GM21381 (cell line): Measurements from ENCODE around the gene PCSK1N.
"Not testable (repeated sequence)": the region's sequence is repeated elsewhere in the genome, so short reads cannot be mapped to it uniquely, and the experiment has no call there.

Experiments used
- ATAC-seq: cut with Tn5 transposase; IDR thresholded peaks from one replicate; pipeline ENCODE4 v1.9.1; 2021; ENCODE audit warnings: mild to moderate bottlenecking, moderate library complexity; ENCODE audit not compliant: unreplicated experiment

The PCSK1N gene, protein sequence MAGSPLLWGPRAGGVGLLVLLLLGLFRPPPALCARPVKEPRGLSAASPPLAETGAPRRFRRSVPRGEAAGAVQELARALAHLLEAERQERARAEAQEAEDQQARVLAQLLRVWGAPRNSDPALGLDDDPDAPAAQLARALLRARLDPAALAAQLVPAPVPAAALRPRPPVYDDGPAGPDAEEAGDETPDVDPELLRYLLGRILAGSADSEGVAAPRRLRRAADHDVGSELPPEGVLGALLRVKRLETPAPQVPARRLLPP

GRCh38 chrX:48835524-48836329 lies at the start of gene PCSK1N:
Gene PCSK1N (minus strand): TSS chrX:48835610. CDS start chrX:48835532, 78 bp downstream.
- ATAC-seq, result no peak

DNA sequence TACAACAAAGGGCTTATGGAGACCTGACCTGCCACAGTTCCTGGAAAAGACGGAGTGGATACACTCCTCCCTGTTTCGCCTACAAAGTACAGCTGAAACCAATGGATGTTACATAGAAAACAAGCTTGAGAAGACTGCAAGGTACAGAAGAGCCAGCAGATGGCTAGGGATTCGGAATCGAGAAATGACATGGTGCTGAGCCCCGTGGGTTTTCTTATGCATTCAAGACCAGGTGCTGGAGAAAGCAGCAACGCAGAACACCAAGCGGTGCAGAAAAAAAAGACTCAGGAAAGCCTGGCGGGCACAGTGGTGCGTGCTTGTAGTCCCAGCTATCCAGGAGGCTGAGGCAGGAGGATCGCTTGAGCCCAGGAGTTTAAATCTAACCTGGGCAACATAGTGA lies 48.3 kb upstream of the PCSK1N start:
- ATAC-seq, result no peak

GRCh38 chrX:48876944-48877343 lies 41.5 kb upstream of the PCSK1N start:
- ATAC-seq, result not testable (repeated sequence)

GRCh38 chrX:48872017-48872416 lies 36.6 kb upstream of the PCSK1N start:
- ATAC-seq, result not testable (repeated sequence)

DNA sequence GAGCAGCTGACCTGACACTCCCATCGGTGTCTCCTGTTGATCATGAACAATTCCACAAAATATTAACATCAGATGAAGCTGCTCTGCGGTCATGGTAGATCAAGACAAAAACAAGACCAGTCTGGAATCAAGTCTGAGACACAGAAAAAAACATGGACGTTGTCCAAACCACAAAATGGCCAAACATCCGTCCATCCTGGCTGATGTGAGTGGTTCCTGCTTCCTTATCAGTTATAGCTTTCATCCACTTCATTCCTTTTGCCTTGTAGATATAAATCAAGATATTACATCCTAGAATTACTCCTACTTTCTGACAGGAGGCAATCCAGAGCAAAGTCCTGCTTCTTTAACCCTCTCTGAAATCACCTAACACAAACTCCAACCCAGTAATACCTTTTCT lies 28.8 kb upstream of the PCSK1N start:
- no peak for ATAC-seq

DNA sequence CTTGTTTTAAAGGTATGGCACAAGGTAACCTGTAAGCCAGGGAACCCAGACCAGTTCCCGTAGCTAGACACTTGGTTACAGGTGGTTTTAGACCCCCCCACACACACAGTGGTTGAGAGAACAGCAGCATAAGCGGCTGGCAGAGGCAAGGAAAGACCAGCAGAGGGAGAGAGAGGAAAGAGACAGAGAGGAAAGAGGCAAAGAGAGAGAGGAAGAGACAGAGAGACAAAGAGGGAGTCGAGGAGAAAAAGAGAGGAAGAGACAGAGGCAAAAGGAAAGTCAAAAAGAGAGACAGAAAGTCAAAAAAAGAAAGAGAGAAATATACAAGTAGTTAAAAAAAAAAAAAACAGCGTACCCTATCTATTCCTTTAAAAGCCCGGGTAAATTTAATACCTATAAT lies 19.5 kb upstream of the PCSK1N start:
- no peak for ATAC-seq

- not testable (repeated sequence) for ATAC-seq
Observed at GRCh38 chrX:48854121-48854804, 18.9 kb upstream of the PCSK1N start.

GRCh38 chrX:48853494-48853893 lies 18.1 kb upstream of the PCSK1N start:
- not testable (repeated sequence) for ATAC-seq

GRCh38 chrX:48852857-48853256 lies 17.4 kb upstream of the PCSK1N start:
- ATAC-seq, result no peak

DNA sequence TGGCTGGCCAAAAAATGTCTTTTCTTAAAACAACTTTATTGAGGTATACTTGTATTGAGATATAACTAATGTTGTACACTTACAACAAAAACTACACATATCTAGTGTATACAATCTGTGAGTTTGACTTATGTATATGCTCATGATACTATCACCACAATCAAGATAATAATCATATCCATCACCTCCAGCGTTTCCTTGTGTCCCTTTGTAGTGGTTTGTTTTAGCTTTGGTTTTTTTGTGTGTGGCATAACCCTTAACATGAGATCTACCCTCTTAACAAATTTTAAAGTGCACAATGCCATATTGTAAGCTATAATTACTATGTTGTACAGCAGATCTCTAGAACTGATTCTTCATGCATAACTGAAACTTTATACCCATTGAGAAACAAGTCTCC lies 13.4 kb upstream of the PCSK1N start:
- no peak for ATAC-seq

DNA sequence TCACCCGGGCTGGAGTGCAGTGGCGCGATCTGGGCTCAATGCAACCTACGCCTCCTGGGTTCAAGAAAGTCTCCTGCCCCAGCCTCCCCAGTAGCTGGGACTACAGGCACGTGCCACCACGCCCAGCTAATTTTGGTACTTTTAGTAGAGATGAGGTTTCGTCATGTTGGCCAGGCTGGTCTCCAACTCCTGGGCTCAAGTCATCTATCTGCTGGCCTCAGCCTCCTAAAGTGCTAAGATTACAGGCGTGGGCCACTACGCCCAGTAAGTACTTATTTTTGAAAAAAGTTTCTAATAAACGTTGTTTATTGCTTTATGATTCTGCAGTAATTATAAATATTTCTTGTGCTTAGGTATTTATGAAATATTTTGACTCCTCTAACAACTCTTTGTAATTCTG lies 4.3 kb upstream of the PCSK1N start:
- ATAC-seq, result no peak

GRCh38 chrX:48834383-48834709 lies 1.1 kb downstream of the PCSK1N start:
- ATAC-seq, result no peak

GRCh38 chrX:48833542-48834138 lies 1.8 kb downstream of the PCSK1N start:
- no peak for ATAC-seq

GRCh38 chrX:48831909-48832291 lies 3.5 kb downstream of the PCSK1N start:
- no peak for ATAC-seq

- ATAC-seq, result no peak
Observed at GRCh38 chrX:48831136-48831908, 4.1 kb downstream of the PCSK1N start.

DNA sequence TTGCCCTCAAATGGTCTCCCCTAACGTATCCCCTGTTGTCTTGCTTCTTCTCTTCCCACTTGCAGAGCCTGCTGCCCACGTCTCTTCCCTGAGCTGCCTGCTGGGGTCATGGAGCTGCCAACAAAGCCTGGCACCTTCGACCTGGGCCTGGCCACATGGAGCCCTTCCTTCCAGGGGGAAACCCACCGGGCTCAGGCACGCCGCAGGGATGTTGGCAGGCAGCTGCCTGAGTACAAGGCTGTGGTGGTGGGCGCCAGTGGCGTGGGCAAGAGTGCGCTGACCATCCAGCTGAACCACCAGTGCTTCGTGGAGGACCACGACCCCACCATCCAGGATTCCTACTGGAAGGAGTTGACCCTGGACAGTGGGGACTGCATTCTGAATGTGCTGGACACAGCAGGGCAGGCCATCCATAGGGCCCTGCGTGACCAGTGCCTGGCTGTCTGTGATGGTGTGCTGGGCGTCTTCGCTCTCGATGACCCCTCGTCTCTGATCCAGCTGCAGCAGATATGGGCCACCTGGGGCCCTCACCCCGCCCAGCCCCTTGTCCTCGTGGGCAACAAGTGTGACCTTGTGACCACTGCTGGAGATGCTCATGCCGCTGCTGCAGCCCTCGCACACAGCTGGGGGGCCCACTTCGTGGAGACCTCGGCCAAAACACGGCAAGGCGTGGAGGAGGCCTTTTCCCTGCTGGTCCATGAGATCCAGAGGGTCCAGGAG lies 6.2 kb downstream of the PCSK1N start:
- no peak for ATAC-seq

GRCh38 chrX:48827654-48827968 lies 7.8 kb downstream of the PCSK1N start:
- ATAC-seq, result no peak

- no peak for ATAC-seq
Observed at GRCh38 chrX:48826876-48827653, 8.3 kb downstream of the PCSK1N start.

GRCh38 chrX:48826135-48826875 lies 9.1 kb downstream of the PCSK1N start, which contains the start of gene ERAS:
Gene ERAS (plus strand): TSS chrX:48826513. CDS start chrX:48829124, 2,611 bp downstream.
- ATAC-seq, result no peak
